ENCODE results near the gene WWOX.

Gene WWOX

DNA sequence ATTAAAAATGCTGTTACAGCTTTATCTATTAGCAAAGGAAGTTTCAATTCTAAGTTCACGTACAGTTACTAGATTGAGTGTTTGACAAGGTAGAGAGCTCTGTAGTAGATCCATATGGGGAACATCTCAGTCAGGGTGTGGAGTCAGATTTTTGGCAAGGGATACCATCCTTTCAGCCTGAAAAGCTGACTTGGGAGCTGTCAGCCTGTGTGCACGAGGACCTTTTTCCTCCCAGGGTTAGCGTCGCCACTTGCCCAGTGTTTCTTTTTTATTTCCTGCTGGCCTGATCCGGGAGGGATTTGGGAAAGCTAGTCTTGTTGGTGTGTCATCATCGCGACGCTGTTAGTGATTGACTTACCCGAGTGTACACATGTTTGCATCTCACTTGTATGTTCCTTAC, 29.5 kb downstream of the WWOX start:
- no peaks in the 10 kb centered on the region for H3K36me3 ChIP-seq (replicated peaks; ENCODE audit: insufficient read depth, low read length)
- no peaks in the 10 kb centered on the region for H3K27me3 ChIP-seq (replicated peaks; ENCODE audit: insufficient read depth, low read length)
- H3K9ac ChIP-seq (ENCODE audit: low read length): no peak overlapping the region
- no peaks in the 10 kb centered on the region for H3K9me3 ChIP-seq (replicated peaks; ENCODE audit: insufficient read depth, low read length)
- H3K4me2 ChIP-seq (ENCODE audit: low read depth, low read length): no peak overlapping the region
- no peaks in the 10 kb centered on the region for H4K20me1 ChIP-seq (ENCODE audit: insufficient read depth, low read length)
- DNase-seq: no peak
- no peaks in the 10 kb centered on the region for H3K9me2 ChIP-seq (replicated peaks; ENCODE audit: insufficient read depth, low read length)
- no peaks in the 10 kb centered on the region for H3K4me1 ChIP-seq (ENCODE audit: low read length)
- H3K79me2 ChIP-seq (ENCODE audit: low read length): no peaks in the 10 kb centered on the region
- H3K27ac ChIP-seq (ENCODE audit: low read length): no peak overlapping the region
- H3K4me3 ChIP-seq (ENCODE audit: low read length): no peak overlapping the region
- H3F3A ChIP-seq (ENCODE audit: insufficient read depth, low read length): no peaks in the 10 kb centered on the region
- no peak overlapping the region for H2AFZ ChIP-seq (ENCODE audit: low read length)
- no peak for TF ChIP-seq EZH2 (optimal IDR thresholded peaks at IDR 0.05; ENCODE audit: low read depth, low read length)
- TF ChIP-seq, protein P1, sequence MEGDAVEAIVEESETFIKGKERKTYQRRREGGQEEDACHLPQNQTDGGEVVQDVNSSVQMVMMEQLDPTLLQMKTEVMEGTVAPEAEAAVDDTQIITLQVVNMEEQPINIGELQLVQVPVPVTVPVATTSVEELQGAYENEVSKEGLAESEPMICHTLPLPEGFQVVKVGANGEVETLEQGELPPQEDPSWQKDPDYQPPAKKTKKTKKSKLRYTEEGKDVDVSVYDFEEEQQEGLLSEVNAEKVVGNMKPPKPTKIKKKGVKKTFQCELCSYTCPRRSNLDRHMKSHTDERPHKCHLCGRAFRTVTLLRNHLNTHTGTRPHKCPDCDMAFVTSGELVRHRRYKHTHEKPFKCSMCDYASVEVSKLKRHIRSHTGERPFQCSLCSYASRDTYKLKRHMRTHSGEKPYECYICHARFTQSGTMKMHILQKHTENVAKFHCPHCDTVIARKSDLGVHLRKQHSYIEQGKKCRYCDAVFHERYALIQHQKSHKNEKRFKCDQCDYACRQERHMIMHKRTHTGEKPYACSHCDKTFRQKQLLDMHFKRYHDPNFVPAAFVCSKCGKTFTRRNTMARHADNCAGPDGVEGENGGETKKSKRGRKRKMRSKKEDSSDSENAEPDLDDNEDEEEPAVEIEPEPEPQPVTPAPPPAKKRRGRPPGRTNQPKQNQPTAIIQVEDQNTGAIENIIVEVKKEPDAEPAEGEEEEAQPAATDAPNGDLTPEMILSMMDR (IDR thresholded peaks at IDR 0.05; ENCODE audit: low read length): no peak
- no peak for TF ChIP-seq EZH2phosphoT487 (IDR thresholded peaks at IDR 0.05; ENCODE audit: low read length)

DNA sequence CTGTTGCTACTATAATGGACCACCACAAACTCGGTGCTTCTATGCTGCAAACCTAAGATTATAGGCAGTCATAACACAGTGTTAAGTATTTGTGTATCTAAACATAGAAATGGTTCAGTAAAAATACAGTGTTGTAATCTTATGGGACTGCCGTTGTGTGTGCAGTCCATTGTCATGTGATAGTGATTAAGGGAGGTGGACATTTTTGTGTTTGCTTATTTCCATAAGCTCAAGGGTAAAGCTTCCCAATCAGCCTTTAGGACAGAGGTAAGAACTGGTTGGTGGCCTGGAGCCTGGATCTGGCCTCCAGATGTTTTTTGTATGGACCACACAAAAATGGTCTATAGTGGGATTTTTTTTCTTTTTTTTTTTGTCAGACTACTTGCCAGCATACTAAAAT, 29.9 kb downstream of the WWOX start:
- Histone ChIP-seq H3K9me3 (replicated peaks; ENCODE audit: insufficient read depth, low read length) (no peaks in the 10 kb centered on the region), H2AFZ (ENCODE audit: low read length) (no peak overlapping the region), H3K4me2 (ENCODE audit: low read depth, low read length) (no peak overlapping the region), H3K9me2 (replicated peaks; ENCODE audit: insufficient read depth, low read length) (no peaks in the 10 kb centered on the region), H3K79me2 (ENCODE audit: low read length) (no peaks in the 10 kb centered on the region), H3K4me1 (ENCODE audit: low read length) (no peaks in the 10 kb centered on the region), H3K4me3 (ENCODE audit: low read length) (no peak overlapping the region), H3F3A (ENCODE audit: insufficient read depth, low read length) (no peaks in the 10 kb centered on the region), H3K36me3 (replicated peaks; ENCODE audit: insufficient read depth, low read length) (no peaks in the 10 kb centered on the region), H3K27me3 (replicated peaks; ENCODE audit: insufficient read depth, low read length) (no peaks in the 10 kb centered on the region), H4K20me1 (ENCODE audit: insufficient read depth, low read length) (no peaks in the 10 kb centered on the region), H3K9ac (ENCODE audit: low read length) (no peak overlapping the region), H3K27ac (ENCODE audit: low read length) (no peak overlapping the region)
- DNase-seq: no peak
- TF ChIP-seq EZH2phosphoT487 (IDR thresholded peaks at IDR 0.05; ENCODE audit: low read length) (no peak), EZH2 (optimal IDR thresholded peaks at IDR 0.05; ENCODE audit: low read depth, low read length) (no peak)
- TF ChIP-seq, protein P1 (IDR thresholded peaks at IDR 0.05; ENCODE audit: low read length): no peak

DNA sequence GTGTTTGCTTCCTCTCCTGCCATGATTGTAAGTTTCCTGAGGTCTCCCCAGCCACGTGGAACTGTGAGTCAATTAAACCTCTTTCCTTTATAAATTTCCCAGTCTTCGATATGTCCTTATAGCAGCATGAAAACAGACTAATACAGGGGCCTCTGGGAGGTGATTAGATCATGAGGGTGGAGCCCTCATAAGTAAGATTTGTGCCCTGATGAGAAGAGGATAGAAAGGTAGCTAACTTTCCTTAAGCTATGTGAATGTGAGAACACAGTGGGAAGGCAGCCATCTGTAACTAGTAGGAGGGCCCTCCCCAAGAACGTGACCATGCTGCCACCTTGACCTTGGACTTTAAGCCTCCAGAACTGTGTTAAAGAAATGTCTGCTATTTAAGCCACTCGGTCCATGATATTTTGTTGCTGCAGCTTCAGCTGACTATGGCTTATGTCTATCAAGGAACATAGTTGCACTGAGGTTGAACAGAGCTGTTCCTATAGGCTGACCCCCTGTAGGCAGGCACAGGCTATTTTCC, 30.7 kb downstream of the WWOX start:
- no peaks in the 10 kb centered on the region for H3K79me2 ChIP-seq (ENCODE audit: low read length)
- H3K27me3 ChIP-seq (replicated peaks; ENCODE audit: insufficient read depth, low read length): no peaks in the 10 kb centered on the region
- H2AFZ ChIP-seq (ENCODE audit: low read length): no peak overlapping the region
- no peak overlapping the region for H3K27ac ChIP-seq (ENCODE audit: low read length)
- TF ChIP-seq EZH2phosphoT487 (IDR thresholded peaks at IDR 0.05; ENCODE audit: low read length) (no peak), EZH2 (optimal IDR thresholded peaks at IDR 0.05; ENCODE audit: low read depth, low read length) (no peak)
- TF ChIP-seq, protein P1 (IDR thresholded peaks at IDR 0.05; ENCODE audit: low read length): no peak
- H3K4me3 ChIP-seq (ENCODE audit: low read length): no peak overlapping the region
- H3K9me2 ChIP-seq (replicated peaks; ENCODE audit: insufficient read depth, low read length): no peaks in the 10 kb centered on the region
- no peak for DNase-seq
- H3K4me2 ChIP-seq (ENCODE audit: low read depth, low read length): no peak overlapping the region
- no peaks in the 10 kb centered on the region for H3F3A ChIP-seq (ENCODE audit: insufficient read depth, low read length)
- no peaks in the 10 kb centered on the region for H3K4me1 ChIP-seq (ENCODE audit: low read length)
- H4K20me1 ChIP-seq (ENCODE audit: insufficient read depth, low read length): no peaks in the 10 kb centered on the region
- no peaks in the 10 kb centered on the region for H3K9me3 ChIP-seq (replicated peaks; ENCODE audit: insufficient read depth, low read length)
- H3K36me3 ChIP-seq (replicated peaks; ENCODE audit: insufficient read depth, low read length): no peaks in the 10 kb centered on the region
- H3K9ac ChIP-seq (ENCODE audit: low read length): no peak overlapping the region

All from MM.1S (cell line).